Panc1 (cell line): ENCODE data around the gene WDR27. TPM values are rescaled to one million over a fixed set of nuclear protein-coding genes. Genes with fewer than 3 reads are reported as not detected.

Source experiments
- ATAC-seq: fragments of 200-7000 bp; cut with Tn5 transposase; 2 replicates; pipeline ENCODE4 v1.9.1; 2020; ENCODE audit warnings: mild to moderate bottlenecking, moderate library complexity
- BruUV-seq: library from RNA; stranded (reverse); fragments of 400-500 nt; replicated peaks from 2 replicates; lab custom pipeline; 2021; lab: Mats Ljungman, UMichigan
- CTCF ChIA-PET: fragments of 300-600 bp; sonication (Branson Sonifier 250); formaldehyde crosslinking; loops from one replicate; lab custom pipeline; 2022; ENCODE audit warnings: antibody characterized with exemption; lab: Charles Lee
- POLR2A ChIA-PET: fragments of 300-600 bp; sonication (Branson Sonifier 250); formaldehyde crosslinking; loops from one replicate; lab custom pipeline; 2022; ENCODE audit warnings: antibody characterized with exemption; lab: Charles Lee
- DNase-seq: peaks from one replicate; pipeline ENCODE4 v3.0.0-alpha.2; 2010; ENCODE audit warnings: low read depth, low spot score
- H3K27ac ChIP-seq: 2 replicates; pipeline ENCODE4 v1.5.1; 2011; ENCODE audit warnings: mild to moderate bottlenecking, low read length, inconsistent platforms
- H3K27me3 ChIP-seq: fragments of 200-500 bp; sonication (Bioruptor generic); 2 replicates; pipeline ENCODE4 v1.6.0; 2014; ENCODE audit warnings: low read length, inconsistent platforms; ENCODE audit not compliant: control insufficient read depth, insufficient read depth
- H3K36me3 ChIP-seq: fragments of 200-500 bp; sonication (Bioruptor generic); 2 replicates; pipeline ENCODE4 v1.5.1; 2014; ENCODE audit warnings: inconsistent platforms, mild to moderate bottlenecking, low read length, moderate library complexity; ENCODE audit not compliant: control insufficient read depth, insufficient read depth
- H3K4me1 ChIP-seq: 2 replicates; pipeline ENCODE4 v1.5.1; 2011; ENCODE audit warnings: inconsistent platforms, mild to moderate bottlenecking, low read length, moderate library complexity; ENCODE audit not compliant: control insufficient read depth, insufficient read depth
- H3K4me3 ChIP-seq, 2 experiments: 2 replicates each; pipeline ENCODE4 v1.5.1; 2011 to 2012; ENCODE audit warnings: low read depth in 2 of 2, low read length in 2 of 2, mild to moderate bottlenecking in 2 of 2, inconsistent platforms in 1 of 2, moderate library complexity in 1 of 2
- H3K9me3 ChIP-seq: fragments of 200-500 bp; sonication (Bioruptor generic); 2 replicates; pipeline ENCODE4 v1.5.1; 2014; ENCODE audit warnings: low read depth, mild to moderate bottlenecking, inconsistent platforms, low read length, moderate library complexity; ENCODE audit not compliant: control insufficient read depth, insufficient read depth
- CTCF ChIP-seq: fragments of 450-650 bp; IDR thresholded peaks from 2 replicates; pipeline ENCODE4 v1.5.1; 2017; ENCODE audit warnings: mild to moderate bottlenecking
- POLR2AphosphoS5 ChIP-seq: IDR thresholded peaks from 2 replicates; pipeline ENCODE4 v1.6.1; 2012; ENCODE audit warnings: mild to moderate bottlenecking, low read depth, low read length, moderate library complexity
- SIN3A ChIP-seq: IDR thresholded peaks from 2 replicates; pipeline ENCODE4 v1.6.1; 2012; ENCODE audit warnings: low read depth, mild to moderate bottlenecking, low read length, moderate library complexity, borderline replicate concordance; ENCODE audit not compliant: insufficient read depth
- TCF7L2 ChIP-seq: IDR thresholded peaks from 2 replicates; pipeline ENCODE4 v1.6.1; 2011; ENCODE audit warnings: mild to moderate bottlenecking, low read depth, low read length, inconsistent platforms
- in situ Hi-C: cut with HindIII; loops from 2 replicates; pipeline ENCODE4 v1.10.0; 2016; ENCODE audit warnings: low sequenced_read_pairs, low pct_unique_long_range_greater_than_20kb
- intact Hi-C: fragments of 100-400 bp; cut with micrococcal nuclease; formaldehyde crosslinking; loops from one replicate; pipeline ENCODE4 v1.10.0; 2022; ENCODE audit not compliant: unreplicated experiment
- total RNA-seq: library from RNA; stranded (reverse); gene quantifications from one replicate; pipeline ENCODE4 v1.2.1, GENCODE V29; 2021; ENCODE audit not compliant: unreplicated experiment
- TF ChIP-seq, protein P1 (sequence below), 2 experiments: IDR thresholded peaks; 2 replicates each; pipeline ENCODE4 v1.6.1; 2011 to 2012; ENCODE audit warnings: low read depth in 2 of 2, control low read depth in 1 of 2, low read length in 1 of 2, mild to moderate bottlenecking in 1 of 2, moderate library complexity in 1 of 2; ENCODE audit not compliant: insufficient read depth in 1 of 2

The WDR27 gene
- total RNA-seq, 1 experiment from 2014 or later: 56.3 TPM

DNA sequence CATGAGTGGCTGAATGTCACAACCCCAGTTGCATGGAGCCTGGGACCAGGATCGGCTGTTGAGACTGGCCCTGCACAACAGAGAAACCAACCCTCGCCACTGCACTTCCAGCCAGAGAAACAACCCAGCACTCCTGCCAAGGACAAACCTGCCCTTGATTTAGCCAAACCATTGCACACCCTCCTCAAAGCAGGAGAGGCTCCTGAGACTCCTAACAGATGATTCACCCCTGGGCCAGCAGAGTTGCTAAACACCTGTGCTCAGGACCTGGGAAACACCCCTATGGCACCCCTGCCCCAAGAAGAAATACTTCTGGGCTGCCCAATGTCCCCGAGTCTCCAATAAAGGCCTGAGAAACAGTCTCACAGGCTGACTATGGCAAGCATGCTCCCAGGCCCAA lies 17.8 kb downstream of the WDR27 start:
- in situ Hi-C loops: no loop called here
- ATAC-seq: no peak
- H3K36me3 ChIP-seq: peaks cover 10% of the 10 kb centered on the region; the same call in 1 of the 2 replicates
- H3K27me3 ChIP-seq: no peaks in the 10 kb centered on the region
- H3K27ac ChIP-seq: no peak overlapping the region
- DNase-seq: no peak
- BruUV-seq: no TSS peak
- no peak overlapping the region for H3K4me3 ChIP-seq
- H3K4me1 ChIP-seq: no peaks in the 10 kb centered on the region
- CTCF ChIA-PET: interaction anchor here (0.5 kb wide), 1 partner anchor 61 kb away, joined by 5 read pairs; no protein-coding TSS in a partner anchor
- TF ChIP-seq, protein P1, sequence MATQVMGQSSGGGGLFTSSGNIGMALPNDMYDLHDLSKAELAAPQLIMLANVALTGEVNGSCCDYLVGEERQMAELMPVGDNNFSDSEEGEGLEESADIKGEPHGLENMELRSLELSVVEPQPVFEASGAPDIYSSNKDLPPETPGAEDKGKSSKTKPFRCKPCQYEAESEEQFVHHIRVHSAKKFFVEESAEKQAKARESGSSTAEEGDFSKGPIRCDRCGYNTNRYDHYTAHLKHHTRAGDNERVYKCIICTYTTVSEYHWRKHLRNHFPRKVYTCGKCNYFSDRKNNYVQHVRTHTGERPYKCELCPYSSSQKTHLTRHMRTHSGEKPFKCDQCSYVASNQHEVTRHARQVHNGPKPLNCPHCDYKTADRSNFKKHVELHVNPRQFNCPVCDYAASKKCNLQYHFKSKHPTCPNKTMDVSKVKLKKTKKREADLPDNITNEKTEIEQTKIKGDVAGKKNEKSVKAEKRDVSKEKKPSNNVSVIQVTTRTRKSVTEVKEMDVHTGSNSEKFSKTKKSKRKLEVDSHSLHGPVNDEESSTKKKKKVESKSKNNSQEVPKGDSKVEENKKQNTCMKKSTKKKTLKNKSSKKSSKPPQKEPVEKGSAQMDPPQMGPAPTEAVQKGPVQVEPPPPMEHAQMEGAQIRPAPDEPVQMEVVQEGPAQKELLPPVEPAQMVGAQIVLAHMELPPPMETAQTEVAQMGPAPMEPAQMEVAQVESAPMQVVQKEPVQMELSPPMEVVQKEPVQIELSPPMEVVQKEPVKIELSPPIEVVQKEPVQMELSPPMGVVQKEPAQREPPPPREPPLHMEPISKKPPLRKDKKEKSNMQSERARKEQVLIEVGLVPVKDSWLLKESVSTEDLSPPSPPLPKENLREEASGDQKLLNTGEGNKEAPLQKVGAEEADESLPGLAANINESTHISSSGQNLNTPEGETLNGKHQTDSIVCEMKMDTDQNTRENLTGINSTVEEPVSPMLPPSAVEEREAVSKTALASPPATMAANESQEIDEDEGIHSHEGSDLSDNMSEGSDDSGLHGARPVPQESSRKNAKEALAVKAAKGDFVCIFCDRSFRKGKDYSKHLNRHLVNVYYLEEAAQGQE (IDR thresholded peaks at IDR 0.05; ENCODE audit: insufficient read depth in 1 of 2, low read depth in 2 of 2, low read length in 1 of 2): no peak
- no peak for TF ChIP-seq CTCF
- TF ChIP-seq TCF7L2: no peak
- no peak for TF ChIP-seq POLR2AphosphoS5
- no peak for TF ChIP-seq SIN3A
- POLR2A ChIA-PET: no interaction called here
- intact Hi-C loops: no loop called here
- peaks cover 22% of the 10 kb centered on the region; the same call in 1 of the 2 replicates for H3K9me3 ChIP-seq

DNA sequence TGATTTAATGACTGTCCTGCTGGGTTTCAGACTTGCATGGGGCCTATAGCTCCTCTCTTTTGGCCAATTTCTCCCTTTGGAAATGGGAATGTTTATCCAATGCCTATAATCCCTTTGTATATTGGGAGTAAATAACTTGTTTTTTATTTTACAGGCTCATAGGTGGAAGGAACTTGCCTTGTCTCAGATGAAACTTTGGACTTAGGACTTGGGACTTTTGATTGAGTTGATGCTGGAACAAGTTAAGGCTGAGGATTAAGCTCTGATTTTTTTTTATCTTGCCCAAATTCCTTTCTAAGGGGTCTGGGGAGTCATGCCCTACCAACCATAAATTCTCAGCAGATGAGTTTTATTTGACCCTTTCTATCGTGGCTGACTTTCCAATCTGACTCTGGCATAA lies 23.5 kb downstream of the WDR27 start:
- in situ Hi-C loops: no loop called here
- ATAC-seq (no peak), DNase-seq (no peak)
- ChIA-PET POLR2A (no interaction called here), CTCF (no interaction called here)
- Histone ChIP-seq H3K27me3 (no peaks in the 10 kb centered on the region), H3K27ac (no peak overlapping the region), H3K36me3 (no peaks in the 10 kb centered on the region; the same call in 1 of the 2 replicates), H3K4me1 (no peaks in the 10 kb centered on the region), H3K4me3 (no peak overlapping the region), H3K9me3 (peaks cover 9% of the 10 kb centered on the region; the same call in 1 of the 2 replicates)
- BruUV-seq: no TSS peak
- no peak for TF ChIP-seq SIN3A
- TF ChIP-seq, protein P1 (IDR thresholded peaks at IDR 0.05; ENCODE audit: insufficient read depth in 1 of 2, low read depth in 2 of 2, low read length in 1 of 2): no peak
- no peak for TF ChIP-seq CTCF
- no peak for TF ChIP-seq POLR2AphosphoS5
- no peak for TF ChIP-seq TCF7L2
- intact Hi-C loops: no loop called here
